Measurements from ENCODE around the gene ANGEL2.
"Not testable (repeated sequence)": the region's sequence is repeated elsewhere in the genome, so short reads cannot be mapped to it uniquely, and the experiment has no call there.

The ANGEL2 gene

GRCh38 chr1:213032651-213033050, 17.0 kb upstream of the ANGEL2 start:
- Histone ChIP-seq H3K9me3 (ENCODE audit: insufficient read depth, low read depth, low read length) (no peaks in the 10 kb centered on the region), H3K4me3 (ENCODE audit: low read length, poor library complexity, severe bottlenecking) (no peak overlapping the region), H3K9me2 (replicated peaks; ENCODE audit: low read depth, low read length) (no peaks in the 10 kb centered on the region), H2AFZ (ENCODE audit: low read length) (no peak overlapping the region), H3K27me3 (ENCODE audit: insufficient read depth, low read length, poor library complexity, severe bottlenecking) (peaks cover 86% of the 10 kb centered on the region), H3K9ac (ENCODE audit: low read depth, low read length, poor library complexity, severe bottlenecking) (no peak overlapping the region), H3K4me1 (ENCODE audit: insufficient read depth, low read length, poor library complexity, severe bottlenecking) (no peaks in the 10 kb centered on the region), H3F3A (ENCODE audit: low read depth) (no peaks in the 10 kb centered on the region), H3K4me2 (ENCODE audit: low read depth, low read length, poor library complexity, severe bottlenecking) (no peak overlapping the region), H3K36me3 (ENCODE audit: insufficient read depth, low read length) (no peaks in the 10 kb centered on the region), H3K79me2 (ENCODE audit: insufficient read depth, low read length) (no peaks in the 10 kb centered on the region), H4K20me1 (ENCODE audit: insufficient read depth, low read length, poor library complexity, severe bottlenecking) (no peaks in the 10 kb centered on the region)
- no peak for TF ChIP-seq EZH2phosphoT487 (IDR thresholded peaks at IDR 0.05; ENCODE audit: borderline replicate concordance)
- TF ChIP-seq CTCF (conservative IDR thresholded peaks at IDR 0.05; ENCODE audit: low read length), result no peak

DNA sequence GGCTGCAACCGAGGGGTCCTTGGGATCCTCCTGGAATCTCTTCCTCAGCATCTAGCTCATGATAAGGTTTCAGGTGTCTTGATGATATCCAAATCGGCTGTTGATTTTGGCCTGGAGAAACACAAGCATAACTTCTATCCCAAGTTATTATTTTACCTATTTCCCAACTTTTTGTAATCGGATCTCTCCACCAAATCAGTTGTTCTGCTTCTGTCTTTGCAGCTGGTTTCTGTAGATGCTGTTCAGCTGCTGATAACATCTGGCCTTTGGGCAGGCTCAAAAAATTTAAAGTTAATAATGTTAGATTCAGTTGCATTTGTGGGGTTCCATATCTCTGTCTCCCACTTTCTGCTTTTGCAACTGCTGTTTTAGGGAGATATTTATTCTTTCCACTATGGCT, 11.4 kb upstream of the ANGEL2 start:
- not testable (repeated sequence) for H3K9me2 ChIP-seq (replicated peaks; ENCODE audit: low read depth, low read length); H3K36me3 ChIP-seq (ENCODE audit: insufficient read depth, low read length); H3K4me2 ChIP-seq (ENCODE audit: low read depth, low read length, poor library complexity, severe bottlenecking); H3K4me1 ChIP-seq (ENCODE audit: insufficient read depth, low read length, poor library complexity, severe bottlenecking); H2AFZ ChIP-seq (ENCODE audit: low read length); H3F3A ChIP-seq (ENCODE audit: low read depth); H4K20me1 ChIP-seq (ENCODE audit: insufficient read depth, low read length, poor library complexity, severe bottlenecking); H3K9me3 ChIP-seq (ENCODE audit: insufficient read depth, low read depth, low read length); H3K9ac ChIP-seq (ENCODE audit: low read depth, low read length, poor library complexity, severe bottlenecking); H3K79me2 ChIP-seq (ENCODE audit: insufficient read depth, low read length); H3K4me3 ChIP-seq (ENCODE audit: low read length, poor library complexity, severe bottlenecking)
- peaks cover 73% of the 10 kb centered on the region for H3K27me3 ChIP-seq (ENCODE audit: insufficient read depth, low read length, poor library complexity, severe bottlenecking)

DNA sequence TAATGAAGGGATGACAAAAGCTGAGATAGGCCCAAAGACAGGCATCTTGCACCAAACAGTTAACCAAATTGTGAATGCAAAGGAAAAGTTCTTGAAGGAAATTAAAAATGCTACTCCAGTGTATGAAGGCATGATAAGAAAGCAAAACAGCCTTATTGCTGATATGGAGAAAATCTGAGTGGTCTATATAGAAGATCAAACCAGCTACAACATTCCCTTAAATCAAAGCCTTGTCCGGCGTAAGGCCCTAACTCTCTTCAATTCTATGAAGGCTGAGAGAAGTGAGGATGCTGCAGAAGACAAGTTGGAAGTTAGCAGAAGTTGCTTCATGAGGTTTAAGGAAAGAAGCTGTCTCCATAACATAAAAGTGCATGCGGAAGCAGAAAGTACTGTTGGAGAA, 4.3 kb upstream of the ANGEL2 start:
- TF ChIP-seq CTCF (conservative IDR thresholded peaks at IDR 0.05; ENCODE audit: low read length), result no peak
- Histone ChIP-seq H2AFZ (ENCODE audit: low read length) (no peak overlapping the region), H3F3A (ENCODE audit: low read depth) (no peaks in the 10 kb centered on the region), H3K9ac (ENCODE audit: low read depth, low read length, poor library complexity, severe bottlenecking) (no peak overlapping the region), H3K36me3 (ENCODE audit: insufficient read depth, low read length) (no peaks in the 10 kb centered on the region), H3K9me2 (replicated peaks; ENCODE audit: low read depth, low read length) (no peaks in the 10 kb centered on the region), H3K79me2 (ENCODE audit: insufficient read depth, low read length) (peaks cover 1% of the 10 kb centered on the region; the same call in 1 of the 2 replicates), H3K9me3 (ENCODE audit: insufficient read depth, low read depth, low read length) (no peaks in the 10 kb centered on the region), H3K4me1 (ENCODE audit: insufficient read depth, low read length, poor library complexity, severe bottlenecking) (no peaks in the 10 kb centered on the region), H3K27me3 (ENCODE audit: insufficient read depth, low read length, poor library complexity, severe bottlenecking) (peaks cover 54% of the 10 kb centered on the region), H3K4me2 (ENCODE audit: low read depth, low read length, poor library complexity, severe bottlenecking) (no peak overlapping the region), H4K20me1 (ENCODE audit: insufficient read depth, low read length, poor library complexity, severe bottlenecking) (no peaks in the 10 kb centered on the region), H3K4me3 (ENCODE audit: low read length, poor library complexity, severe bottlenecking) (no peak overlapping the region)

DNA sequence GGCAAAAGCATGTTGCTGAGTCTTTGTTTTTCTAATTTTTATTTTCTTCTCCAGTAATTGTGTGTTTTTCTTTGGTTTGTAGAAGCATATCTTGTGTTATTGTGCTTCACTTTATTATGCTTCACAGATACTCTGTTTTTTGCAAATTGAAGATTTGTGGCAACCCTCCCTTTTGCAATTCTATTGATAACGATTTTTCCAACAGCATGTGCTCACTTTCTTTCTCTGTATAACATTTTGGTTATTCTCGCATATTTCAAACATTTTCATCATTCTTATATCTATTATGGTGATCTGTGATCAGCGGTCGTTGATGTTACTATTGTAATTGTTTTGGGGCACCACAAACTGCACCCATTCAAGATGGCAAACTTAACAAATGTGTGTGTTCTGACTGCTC, 3.8 kb upstream of the ANGEL2 start:
- Histone ChIP-seq H3K9me2 (replicated peaks; ENCODE audit: low read depth, low read length) (no peaks in the 10 kb centered on the region), H3K79me2 (ENCODE audit: insufficient read depth, low read length) (peaks cover 7% of the 10 kb centered on the region), H3F3A (ENCODE audit: low read depth) (no peaks in the 10 kb centered on the region), H4K20me1 (ENCODE audit: insufficient read depth, low read length, poor library complexity, severe bottlenecking) (peaks cover 1% of the 10 kb centered on the region), H3K9ac (ENCODE audit: low read depth, low read length, poor library complexity, severe bottlenecking) (no peak overlapping the region), H3K4me3 (ENCODE audit: low read length, poor library complexity, severe bottlenecking) (no peak overlapping the region), H3K36me3 (ENCODE audit: insufficient read depth, low read length) (no peaks in the 10 kb centered on the region), H3K4me2 (ENCODE audit: low read depth, low read length, poor library complexity, severe bottlenecking) (no peak overlapping the region), H3K27me3 (ENCODE audit: insufficient read depth, low read length, poor library complexity, severe bottlenecking) (peaks cover 51% of the 10 kb centered on the region), H2AFZ (ENCODE audit: low read length) (no peak overlapping the region), H3K9me3 (ENCODE audit: insufficient read depth, low read depth, low read length) (no peaks in the 10 kb centered on the region), H3K4me1 (ENCODE audit: insufficient read depth, low read length, poor library complexity, severe bottlenecking) (peaks cover 5% of the 10 kb centered on the region)
- TF ChIP-seq CTCF (conservative IDR thresholded peaks at IDR 0.05; ENCODE audit: low read length) (no peak), EZH2phosphoT487 (IDR thresholded peaks at IDR 0.05; ENCODE audit: borderline replicate concordance) (no peak)
